Muscle layer of duodenum (tissue), 2 donors: ENCODE measurements around the gene PRPS2.

Experiments
- H3K27ac ChIP-seq: one replicate; pipeline ENCODE4 v1.7.0; 2013; ENCODE audit warnings: mild to moderate bottlenecking, low read length
- H3K27me3 ChIP-seq: one replicate; pipeline ENCODE4 v1.7.0; 2013; ENCODE audit warnings: low read depth, mild to moderate bottlenecking, control low read depth, low read length
- H3K36me3 ChIP-seq, 2 donors: one replicate each; pipeline ENCODE4 v1.7.0; 2013; ENCODE audit warnings: low read length in 2 of 2, control low read depth in 1 of 2, mild to moderate bottlenecking in 1 of 2; ENCODE audit not compliant: insufficient read depth in 2 of 2, control insufficient read depth in 1 of 2
- H3K4me1 ChIP-seq, 2 donors: one replicate each; pipeline ENCODE4 v1.7.0; 2013; ENCODE audit warnings: low read length in 2 of 2, mild to moderate bottlenecking in 2 of 2, control low read depth in 1 of 2, moderate library complexity in 1 of 2; ENCODE audit not compliant: insufficient read depth in 2 of 2, control insufficient read depth in 1 of 2
- H3K4me3 ChIP-seq, 2 donors: one replicate each; pipeline ENCODE4 v1.7.0; 2013; ENCODE audit warnings: low read length in 2 of 2, low read depth in 1 of 2, mild to moderate bottlenecking in 1 of 2
- H3K9me3 ChIP-seq, 2 donors: one replicate each; pipeline ENCODE4 v1.7.0; 2013; ENCODE audit warnings: low read length in 2 of 2, control low read depth in 1 of 2, mild to moderate bottlenecking in 1 of 2; ENCODE audit not compliant: control insufficient read depth in 1 of 2
- donor health status: healthy.

PRPS2 gene

DNA sequence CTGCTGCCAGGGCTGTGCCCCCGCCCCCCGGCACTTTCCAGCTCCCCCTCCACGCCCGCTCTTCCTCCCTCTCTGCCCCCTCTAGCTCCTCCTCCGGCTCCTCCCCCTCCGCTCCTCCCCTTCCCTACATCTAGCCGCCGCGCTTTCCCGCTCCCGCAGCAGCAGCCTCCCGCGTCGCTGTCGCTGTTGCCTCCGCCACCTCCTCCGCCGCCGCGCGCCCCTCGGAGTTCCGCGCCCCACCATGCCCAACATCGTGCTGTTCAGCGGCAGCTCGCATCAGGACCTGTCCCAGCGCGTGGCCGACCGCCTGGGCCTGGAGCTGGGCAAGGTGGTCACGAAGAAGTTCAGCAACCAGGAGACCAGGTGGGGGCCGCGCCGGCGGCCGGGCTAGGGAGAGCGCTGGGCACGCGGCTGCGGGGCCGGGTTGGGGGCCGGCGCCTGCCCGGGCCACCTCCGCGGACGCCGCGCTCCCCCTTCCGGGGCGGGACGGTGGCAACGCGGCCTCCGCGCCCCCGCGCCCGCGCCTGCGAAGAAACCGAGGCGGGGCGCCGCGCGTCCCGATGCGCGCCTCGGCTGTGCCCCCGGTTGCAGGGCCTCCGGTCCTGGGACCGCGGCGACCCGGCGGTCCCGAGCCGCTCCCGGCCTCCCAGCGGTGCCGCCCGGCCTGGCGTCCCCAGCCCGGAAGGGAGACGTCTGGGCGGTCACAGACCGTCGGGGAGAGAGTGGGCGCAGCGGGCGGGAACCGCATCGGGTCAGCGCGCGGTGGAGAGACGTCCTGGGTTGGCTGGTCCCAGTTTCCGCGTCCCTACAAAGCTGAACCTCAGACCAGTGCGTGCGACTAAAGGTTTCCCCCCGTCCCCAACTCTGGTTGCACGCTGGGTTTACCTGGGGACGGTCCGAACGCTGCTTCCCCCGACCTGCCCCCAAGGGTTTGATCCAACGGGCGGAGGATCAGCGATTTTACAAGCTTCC is at the start of gene PRPS2:
PRPS2 (plus strand) TSS at position 156 of the 972 bp plus-strand sequence; CDS start at position 242, 86 bp downstream.
- H3K36me3 ChIP-seq = no peaks in the 10 kb centered on the region
- H3K9me3 ChIP-seq = no peaks in the 10 kb centered on the region
- peaks cover 0 to 7% of the 10 kb centered on the region in 2 donors for H3K4me1 ChIP-seq
- peak within 1 kb of the TSS; percentile 59 to 66 for H3K4me3 ChIP-seq
- H3K27me3 ChIP-seq = no peaks in the 10 kb centered on the region
- no peak within 1 kb of the TSS for H3K27ac ChIP-seq

DNA sequence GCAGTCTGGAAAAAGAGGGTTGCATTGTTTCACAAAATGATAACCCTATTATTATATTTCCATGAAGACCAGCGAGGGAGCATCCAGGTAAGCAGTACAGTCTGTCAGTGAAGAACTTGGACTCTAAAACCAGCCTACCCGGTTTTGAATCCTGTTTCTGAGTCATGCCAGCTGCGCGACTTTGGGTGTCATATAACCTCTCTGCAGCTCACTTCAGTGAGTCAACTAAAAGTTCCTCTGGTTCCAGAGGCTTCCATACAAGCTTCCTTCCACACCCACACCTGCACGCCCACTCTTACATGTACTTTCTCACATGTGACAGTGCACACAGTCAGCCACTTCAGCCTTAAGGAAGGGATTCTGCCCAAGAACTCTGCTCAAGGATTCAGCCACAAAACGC is 49.8 kb upstream of the PRPS2 start:
- no peak overlapping the region for H3K4me3 ChIP-seq
- no peaks in the 10 kb centered on the region for H3K4me1 ChIP-seq
- no peak overlapping the region for H3K27ac ChIP-seq
- no peaks in the 10 kb centered on the region for H3K27me3 ChIP-seq
- no peaks in the 10 kb centered on the region for H3K36me3 ChIP-seq
- no peaks in the 10 kb centered on the region for H3K9me3 ChIP-seq

DNA sequence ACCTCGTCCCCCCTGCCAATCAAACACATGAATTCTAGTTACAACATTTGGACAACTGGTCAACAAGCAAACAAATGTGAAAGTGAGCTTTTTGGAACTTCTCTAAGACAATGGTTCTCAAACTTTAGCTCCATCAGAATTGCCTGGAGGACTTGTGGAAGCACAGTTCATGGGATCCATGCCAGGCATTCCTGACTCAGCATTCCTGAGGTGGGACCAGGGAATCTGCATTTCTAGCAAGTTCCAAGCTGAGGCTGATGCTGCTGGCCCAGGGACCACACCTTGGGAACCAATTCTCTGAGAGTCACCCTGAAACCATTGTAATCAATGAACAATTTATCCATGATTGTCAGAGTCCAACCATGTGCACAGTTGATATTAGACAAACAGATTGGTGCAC is 43.8 kb upstream of the PRPS2 start:
- Histone ChIP-seq H3K9me3 (no peaks in the 10 kb centered on the region), H3K27ac (no peak overlapping the region), H3K4me1 (no peaks in the 10 kb centered on the region), H3K4me3 (no peak overlapping the region), H3K36me3 (no peaks in the 10 kb centered on the region), H3K27me3 (no peaks in the 10 kb centered on the region)

DNA sequence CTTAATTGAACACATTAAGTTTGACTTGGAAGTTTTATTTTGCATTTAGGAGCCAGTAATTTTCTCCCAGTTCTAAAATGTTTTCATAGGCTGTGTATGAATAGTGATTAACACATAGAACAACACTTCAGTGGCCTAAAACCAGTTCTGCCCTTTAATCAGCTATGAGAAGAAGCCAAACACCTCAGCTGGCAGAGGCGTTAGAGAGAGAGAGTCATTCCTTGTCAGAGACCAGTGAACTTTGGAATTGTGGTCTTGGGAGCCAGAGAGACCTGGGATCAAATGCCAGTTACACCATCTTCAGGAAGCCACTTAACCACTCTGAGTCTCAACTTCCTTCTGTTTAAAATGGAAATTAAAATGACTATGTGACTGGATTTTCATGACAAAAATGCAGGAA is 39.3 kb upstream of the PRPS2 start:
- Histone ChIP-seq H3K27ac (no peak overlapping the region), H3K4me3 (no peak overlapping the region), H3K36me3 (no peaks in the 10 kb centered on the region), H3K9me3 (no peaks in the 10 kb centered on the region), H3K4me1 (no peaks in the 10 kb centered on the region), H3K27me3 (no peaks in the 10 kb centered on the region)

DNA sequence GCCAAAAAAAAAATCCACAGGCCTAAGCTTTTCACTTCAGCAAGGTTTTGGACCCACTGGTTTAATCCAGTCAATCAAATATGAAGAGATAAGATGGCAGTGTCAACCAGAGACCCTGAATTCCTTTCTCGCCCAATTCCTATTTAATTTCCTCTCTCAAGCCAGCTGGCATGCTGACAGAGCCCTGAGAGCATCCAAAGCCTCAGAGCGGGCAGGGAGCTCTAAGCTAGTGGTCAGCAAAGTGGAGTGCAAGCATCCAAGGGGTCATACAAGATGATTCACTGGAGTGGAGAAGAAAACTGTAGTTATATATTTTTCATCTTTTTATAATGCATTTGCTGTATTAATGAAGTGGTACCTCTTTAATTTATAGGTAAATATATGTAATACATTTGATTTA is 37.8 kb upstream of the PRPS2 start:
- Histone ChIP-seq H3K27ac (no peak overlapping the region), H3K36me3 (no peaks in the 10 kb centered on the region), H3K4me3 (no peak overlapping the region), H3K27me3 (no peaks in the 10 kb centered on the region), H3K4me1 (no peaks in the 10 kb centered on the region), H3K9me3 (no peaks in the 10 kb centered on the region)

DNA sequence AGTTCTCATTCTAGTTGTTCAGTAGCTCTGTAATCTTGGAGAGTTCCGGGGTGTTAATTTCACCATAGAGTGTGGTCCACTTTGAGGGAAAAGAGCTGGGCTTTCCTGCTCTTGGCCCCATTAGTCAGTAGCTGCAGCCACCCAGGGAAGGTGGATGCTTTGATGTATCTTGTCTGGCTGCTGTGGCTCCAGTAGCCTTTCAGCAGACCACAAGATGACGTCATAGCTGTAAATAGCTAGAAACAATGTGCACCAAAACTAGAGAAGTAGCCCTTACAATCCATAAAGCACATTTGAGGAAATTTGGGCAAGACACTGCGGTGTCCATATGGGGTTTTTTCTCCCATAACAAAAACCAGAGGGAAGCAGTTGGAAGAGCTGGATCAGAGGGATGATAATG is 32.9 kb upstream of the PRPS2 start:
- no peaks in the 10 kb centered on the region for H3K27me3 ChIP-seq
- no peaks in the 10 kb centered on the region for H3K36me3 ChIP-seq
- no peaks in the 10 kb centered on the region for H3K4me1 ChIP-seq
- no peaks in the 10 kb centered on the region for H3K9me3 ChIP-seq
- H3K4me3 ChIP-seq = no peak overlapping the region
- H3K27ac ChIP-seq = no peak overlapping the region

DNA sequence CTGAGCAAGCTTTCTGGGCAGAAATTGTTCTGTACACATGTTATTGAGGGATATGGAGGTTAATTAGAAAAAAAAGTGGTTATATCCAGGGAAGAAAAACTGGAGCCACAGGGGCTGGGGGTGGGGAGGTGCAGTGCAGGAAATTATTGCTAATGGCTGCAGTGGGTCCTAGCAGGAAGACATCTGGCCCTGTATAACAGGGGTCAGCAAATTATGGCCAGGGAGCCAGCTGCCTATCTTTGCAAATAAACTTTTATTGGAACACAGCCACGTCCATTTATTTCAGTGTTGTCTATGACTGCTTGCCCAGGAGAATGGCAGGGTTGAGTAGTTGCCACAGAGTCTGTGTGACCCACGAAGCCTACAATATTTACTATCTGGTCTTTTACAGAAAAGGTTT is 23.4 kb upstream of the PRPS2 start:
- Histone ChIP-seq H3K4me3 (no peak overlapping the region), H3K9me3 (no peaks in the 10 kb centered on the region)

DNA sequence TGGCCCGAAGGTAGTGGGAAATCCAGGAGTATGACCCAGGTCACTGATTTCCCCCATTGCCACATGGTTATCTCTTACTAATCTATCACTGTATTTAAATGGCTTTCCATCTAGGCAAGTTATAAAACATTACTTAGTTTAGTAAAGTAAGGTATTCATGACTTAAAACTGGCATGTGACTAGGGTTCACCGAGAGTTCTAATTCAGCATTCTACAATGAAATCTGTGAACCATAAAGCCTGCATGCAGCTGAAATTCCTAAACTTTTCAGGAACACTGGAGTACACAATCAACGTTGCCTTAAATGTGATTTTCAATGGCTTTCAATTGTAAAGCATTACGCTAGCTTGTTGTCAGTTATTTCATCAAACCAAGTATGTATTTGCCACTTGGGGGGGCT is 22.7 kb upstream of the PRPS2 start:
- no peaks in the 10 kb centered on the region for H3K4me1 ChIP-seq
- H3K4me3 ChIP-seq = no peak overlapping the region
- H3K27ac ChIP-seq = no peak overlapping the region
- no peaks in the 10 kb centered on the region for H3K36me3 ChIP-seq
- no peaks in the 10 kb centered on the region for H3K27me3 ChIP-seq
- H3K9me3 ChIP-seq = no peaks in the 10 kb centered on the region

More for the DNA sequence above, 23.4 kb upstream of the PRPS2 start:
- Histone ChIP-seq H3K27ac (no peak overlapping the region), H3K27me3 (no peaks in the 10 kb centered on the region), H3K36me3 (no peaks in the 10 kb centered on the region), H3K4me1 (no peaks in the 10 kb centered on the region)

DNA sequence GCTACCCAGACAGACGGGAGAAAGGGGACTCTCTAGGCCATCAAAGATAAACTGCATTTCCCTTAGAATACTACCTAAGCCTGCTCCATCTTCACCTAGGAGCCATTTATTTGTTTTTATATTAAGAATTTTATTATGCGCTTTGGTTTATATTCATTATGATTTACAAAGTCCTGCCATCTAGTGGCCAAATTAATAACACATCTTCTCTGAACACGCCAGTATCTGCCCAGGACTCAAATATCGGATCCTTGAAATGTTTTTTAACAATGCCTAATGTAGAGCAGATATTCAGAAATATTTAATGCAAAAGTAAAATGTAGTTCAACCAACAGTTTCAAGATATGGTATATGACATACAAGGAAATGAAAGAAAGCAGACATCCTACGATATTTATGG is 20.8 kb upstream of the PRPS2 start:
- Histone ChIP-seq H3K27me3 (no peaks in the 10 kb centered on the region), H3K9me3 (no peaks in the 10 kb centered on the region), H3K36me3 (no peaks in the 10 kb centered on the region), H3K4me1 (no peaks in the 10 kb centered on the region), H3K27ac (no peak overlapping the region), H3K4me3 (no peak overlapping the region)

DNA sequence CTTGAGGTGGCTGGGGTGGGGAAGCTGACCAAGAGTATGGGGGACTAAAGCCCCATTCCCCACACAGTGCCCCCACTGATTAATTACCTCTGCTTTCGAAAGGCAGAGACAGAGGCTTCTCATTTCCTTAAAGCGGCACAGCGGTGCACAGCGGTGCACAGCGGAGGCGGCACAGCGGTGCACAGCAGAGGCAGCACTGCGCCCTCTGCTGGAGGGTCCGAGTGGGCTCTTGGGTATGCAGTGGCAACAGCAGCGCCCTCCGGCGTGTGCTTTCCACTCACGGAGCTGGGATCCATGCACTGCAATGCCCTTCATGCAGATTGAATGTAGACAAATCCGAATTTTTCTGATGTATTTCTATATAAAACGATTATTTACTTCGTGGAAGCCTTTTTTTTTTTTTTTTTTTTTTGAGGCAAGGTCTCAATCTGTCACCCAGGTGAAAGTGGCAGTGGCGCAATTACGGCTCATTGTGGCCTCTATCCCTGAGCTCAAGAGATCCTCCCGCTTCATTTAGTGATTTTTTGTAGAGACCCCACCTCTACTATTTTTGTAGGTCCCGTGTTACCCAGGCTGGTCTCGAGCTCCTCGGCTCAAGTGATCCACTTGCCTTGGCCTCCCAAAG is 19.7 kb upstream of the PRPS2 start:
- Histone ChIP-seq H3K9me3 (no peaks in the 10 kb centered on the region), H3K4me3 (no peak overlapping the region), H3K27me3 (no peaks in the 10 kb centered on the region), H3K36me3 (no peaks in the 10 kb centered on the region), H3K4me1 (no peaks in the 10 kb centered on the region), H3K27ac (no peak overlapping the region)

DNA sequence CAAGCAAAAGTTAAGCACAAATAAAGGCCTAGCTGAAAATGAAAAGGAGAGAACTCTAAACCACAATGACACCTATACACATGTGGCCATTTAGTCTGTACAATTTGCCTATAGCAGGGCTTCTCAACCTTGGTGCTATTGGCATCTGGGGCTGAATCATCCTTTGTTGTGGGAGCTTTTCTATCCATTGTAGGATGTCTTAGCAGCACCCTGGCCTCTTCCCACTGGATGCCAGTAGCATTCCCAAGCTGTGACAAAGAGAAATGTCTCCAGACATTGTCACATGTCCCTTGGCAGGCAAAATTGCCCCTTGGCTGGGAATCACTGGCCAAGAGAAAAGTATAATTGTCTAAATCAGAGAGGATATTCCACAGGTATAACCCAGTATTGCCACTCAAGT is 13.5 kb upstream of the PRPS2 start:
- no peaks in the 10 kb centered on the region for H3K4me1 ChIP-seq
- H3K9me3 ChIP-seq = no peaks in the 10 kb centered on the region
- no peak overlapping the region for H3K27ac ChIP-seq
- H3K27me3 ChIP-seq = no peaks in the 10 kb centered on the region
- no peaks in the 10 kb centered on the region for H3K36me3 ChIP-seq
- no peak overlapping the region for H3K4me3 ChIP-seq
